CD4-positive, alpha-beta memory T cell (primary cell): ENCODE results near the gene STAC3. TPM values are rescaled to one million over a fixed set of nuclear protein-coding genes. Genes with fewer than 3 reads are reported as not detected.

Source experiments
- CTCF ChIA-PET: fragments of 350-600 bp; sonication (Branson Sonifier 250); formaldehyde crosslinking; loops from one replicate; lab custom pipeline; 2021; ENCODE audit warnings: inconsistent platforms; ENCODE audit not compliant: partially characterized antibody; lab: Charles Lee
- POLR2A ChIA-PET: fragments of 350-600 bp; sonication (Branson Sonifier 250); formaldehyde crosslinking; loops from one replicate; lab custom pipeline; 2021; ENCODE audit not compliant: partially characterized antibody; lab: Charles Lee
- DNase-seq, 5 donors: peaks; one replicate each; pipeline versions ENCODE4 v3.0.0 to v3.0.0-alpha.2; 2020 to 2022; ENCODE audit warnings: mixed read lengths in 1 of 5
- H3K27ac ChIP-seq: one replicate; pipeline ENCODE4 v1.7.0; 2013; ENCODE audit warnings: low read depth, low read length
- H3K27me3 ChIP-seq: 2 replicates; pipeline ENCODE4 v1.7.0; 2013; ENCODE audit warnings: mild to moderate bottlenecking, low read length, moderate library complexity; ENCODE audit not compliant: insufficient read depth
- H3K36me3 ChIP-seq: 2 replicates; pipeline ENCODE4 v1.7.0; 2013; ENCODE audit warnings: mild to moderate bottlenecking, low read length, moderate library complexity; ENCODE audit not compliant: insufficient read depth
- H3K4me1 ChIP-seq: 2 replicates; pipeline ENCODE4 v1.7.0; 2013; ENCODE audit warnings: mild to moderate bottlenecking, low read length, moderate library complexity; ENCODE audit not compliant: insufficient read depth
- H3K4me3 ChIP-seq, 2 donors: one replicate each; pipeline ENCODE4 v1.7.0; 2013; ENCODE audit warnings: low read length in 2 of 2, mild to moderate bottlenecking in 1 of 2
- H3K9me3 ChIP-seq, 2 donors: one replicate each; pipeline ENCODE4 v1.7.0; 2013; ENCODE audit warnings: low read length in 2 of 2, control low read depth in 1 of 2; ENCODE audit not compliant: control insufficient read depth in 1 of 2
- H3K27ac Mint-ChIP-seq, 7 donors: one replicate each; pipeline ENCODE4 v1.8.0; 2020 to 2021; ENCODE audit warnings: mixed read lengths in 7 of 7, mild to moderate bottlenecking in 6 of 7, inconsistent platforms in 3 of 7, moderate library complexity in 3 of 7
- H3K27me3 Mint-ChIP-seq, 2 donors: one replicate each; pipeline ENCODE4 v1.8.0; 2020 to 2021; ENCODE audit warnings: mixed read lengths in 2 of 2
- H3K36me3 Mint-ChIP-seq, 2 donors: one replicate each; pipeline ENCODE4 v1.8.0; 2020 to 2021; ENCODE audit warnings: mixed read lengths in 2 of 2, inconsistent platforms in 1 of 2, mild to moderate bottlenecking in 1 of 2
- H3K4me1 Mint-ChIP-seq, 4 donors: one replicate each; pipeline ENCODE4 v1.8.0; 2020 to 2021; ENCODE audit warnings: mixed read lengths in 4 of 4, mild to moderate bottlenecking in 1 of 4
- H3K4me3 Mint-ChIP-seq, 8 donors: one replicate each; pipeline ENCODE4 v1.8.0; 2020 to 2021; ENCODE audit warnings: mixed read lengths in 8 of 8, mild to moderate bottlenecking in 7 of 8, moderate library complexity in 6 of 8, inconsistent platforms in 3 of 8
- H3K9me3 Mint-ChIP-seq, 8 donors: one replicate each; pipeline ENCODE4 v1.8.0; 2020 to 2021; ENCODE audit warnings: mixed read lengths in 8 of 8, mild to moderate bottlenecking in 5 of 8, inconsistent platforms in 3 of 8, moderate library complexity in 1 of 8
- intact Hi-C: fragments of 100-400 bp; cut with micrococcal nuclease; formaldehyde crosslinking; loops from one replicate; pipeline ENCODE4 v1.15.1; 2023
- polyA plus RNA-seq, 2 donors: library from polyadenylated mRNA; unstranded; fragments of 300-500 nt; fragmentation: Illumina TruSeq; gene quantifications; one replicate each; pipeline ENCODE4 v1.2.3, GENCODE V29; 2021
- total RNA-seq, 2 experiments: library from RNA; stranded (reverse); gene quantifications; one replicate each; pipeline ENCODE4 v1.2.3, GENCODE V29; 2021

STAC3 gene
- total and polyA plus RNA-seq, 4 experiments from 2014 or later = 0.61 to 3.0 (median 2.7) TPM; not detected in 1

- H3K36me3 ChIP-seq = no peaks in the 10 kb centered on the region
- H3K27ac Mint-ChIP-seq = no peak overlapping the region
- peaks cover 40% of the 10 kb centered on the region for H3K4me1 ChIP-seq
- H3K4me1 Mint-ChIP-seq = peaks cover 28 to 62% (median 34%) of the 10 kb centered on the region in 4 donors
- no peaks in the 10 kb centered on the region for H3K36me3 Mint-ChIP-seq
- no peak overlapping the region for H3K4me3 ChIP-seq
- intact Hi-C loops = no loop called here
- H3K9me3 Mint-ChIP-seq = peaks cover 0 to 2% (median 0%) of the 10 kb centered on the region in 8 donors
- no peak for DNase-seq
- ChIA-PET CTCF (interaction anchor here (0.9 to 10.8 kb wide), 2 partner anchors 7 to 22 kb away, joined by 3 to 415 read pairs; a partner anchor contains a TSS), POLR2A (interaction anchor here (1.7 to 8.0 kb wide), 2 partner anchors 9 to 21 kb away, joined by 9 to 86 read pairs; partner anchors contain the start of gene SHMT2)
- peaks cover 81% of the 10 kb centered on the region for H3K27me3 ChIP-seq
- H3K4me3 Mint-ChIP-seq = no peak overlapping the region
- H3K27ac ChIP-seq = no peak overlapping the region
- H3K27me3 Mint-ChIP-seq = peaks cover 62 to 71% of the 10 kb centered on the region in 2 donors
- no peaks in the 10 kb centered on the region for H3K9me3 ChIP-seq
These were observed 30.8 kb downstream of the STAC3 start for GRCh38 chr12:57219993-57220754.

GRCh38 chr12:57219205-57219992, 31.6 kb downstream of the STAC3 start:
- H3K4me1 Mint-ChIP-seq = peaks cover 31 to 67% (median 36%) of the 10 kb centered on the region in 4 donors
- Histone ChIP-seq H3K27ac (no peak overlapping the region), H3K27me3 (peaks cover 83% of the 10 kb centered on the region), H3K36me3 (no peaks in the 10 kb centered on the region), H3K4me3 (no peak overlapping the region), H3K4me1 (peaks cover 41% of the 10 kb centered on the region), H3K9me3 (no peaks in the 10 kb centered on the region)
- ChIA-PET CTCF (interaction anchor here (0.9 to 10.8 kb wide), 2 partner anchors 8 to 23 kb away, joined by 3 to 415 read pairs; a partner anchor contains a TSS), POLR2A (interaction anchor here (1.7 to 8.0 kb wide), 2 partner anchors 10 to 22 kb away, joined by 9 to 86 read pairs; partner anchors contain the start of gene SHMT2)
- peak overlapping the region in 1 of 7 donors; percentile 26 for H3K27ac Mint-ChIP-seq
- H3K27me3 Mint-ChIP-seq = peaks cover 66 to 71% of the 10 kb centered on the region in 2 donors
- peaks cover 0 to 2% (median 0%) of the 10 kb centered on the region in 8 donors for H3K9me3 Mint-ChIP-seq
- H3K4me3 Mint-ChIP-seq = peak overlapping the region in 1 of 8 donors; percentile 36
- no peaks in the 10 kb centered on the region for H3K36me3 Mint-ChIP-seq
- intact Hi-C loops = no loop called here
- no peak for DNase-seq

GRCh38 chr12:57218030-57218853, 32.7 kb downstream of the STAC3 start:
- H3K27ac Mint-ChIP-seq = peak overlapping the region in 2 of 7 donors; percentile 26 to 54
- Histone ChIP-seq H3K4me1 (peaks cover 51% of the 10 kb centered on the region), H3K9me3 (no peaks in the 10 kb centered on the region), H3K27me3 (peaks cover 82% of the 10 kb centered on the region), H3K27ac (no peak overlapping the region), H3K36me3 (no peaks in the 10 kb centered on the region), H3K4me3 (no peak overlapping the region)
- POLR2A ChIA-PET = interaction anchor here (1.2 to 8.0 kb wide), 3 partner anchors 9 to 23 kb away, joined by 5 to 86 read pairs (median 9); partner anchors contain the start of gene SHMT2
- H3K4me3 Mint-ChIP-seq = peak overlapping the region in 5 of 8 donors; percentile 10 to 92 (median 81)
- peaks cover 0 to 2% (median 0%) of the 10 kb centered on the region in 8 donors for H3K9me3 Mint-ChIP-seq
- intact Hi-C loops = no loop called here
- H3K36me3 Mint-ChIP-seq = no peaks in the 10 kb centered on the region
- CTCF ChIA-PET = interaction anchor here (1.2 to 10.8 kb wide), 3 partner anchors 9 to 34 kb away, joined by 3 to 415 read pairs (median 4); a partner anchor contains a TSS
- peaks cover 40 to 72% (median 46%) of the 10 kb centered on the region in 4 donors for H3K4me1 Mint-ChIP-seq
- H3K27me3 Mint-ChIP-seq = peaks cover 66 to 75% of the 10 kb centered on the region in 2 donors
- DNase-seq = no peak

GRCh38 chr12:57216921-57217879, 33.8 kb downstream of the STAC3 start:
- H3K36me3 Mint-ChIP-seq = no peaks in the 10 kb centered on the region
- peak overlapping the region in 1 of 2 donors; percentile 19 for H3K4me3 ChIP-seq
- H3K27me3 Mint-ChIP-seq = peaks cover 57 to 66% of the 10 kb centered on the region in 2 donors
- H3K4me1 ChIP-seq = peaks cover 51% of the 10 kb centered on the region
- peak overlapping the region; percentile 75 to 92 (median 84) for H3K4me3 Mint-ChIP-seq
- H3K4me1 Mint-ChIP-seq = peaks cover 41 to 73% (median 44%) of the 10 kb centered on the region in 4 donors
- peaks cover 0 to 2% (median 0%) of the 10 kb centered on the region in 8 donors for H3K9me3 Mint-ChIP-seq
- ChIA-PET CTCF (interaction anchor here (1.2 to 10.8 kb wide), 4 partner anchors 10 to 35 kb away, joined by 3 to 415 read pairs (median 80); partner anchors contain the start of gene SHMT2), POLR2A (interaction anchor here (1.2 to 8.0 kb wide), 2 partner anchors 10 to 24 kb away, joined by 5 to 86 read pairs; no protein-coding TSS in a partner anchor)
- H3K27ac Mint-ChIP-seq = peak overlapping the region in 3 of 7 donors; percentile 37 to 86 (median 86)
- H3K9me3 ChIP-seq = no peaks in the 10 kb centered on the region
- intact Hi-C loops = loop anchor here (1.0 kb wide), 1 partner anchor 12 kb away; the partner anchor contains the start of gene SHMT2
- no peak overlapping the region for H3K27ac ChIP-seq
- H3K27me3 ChIP-seq = peaks cover 71% of the 10 kb centered on the region
- DNase-seq = peak in 1 of 5 donors; percentile 61
- H3K36me3 ChIP-seq = no peaks in the 10 kb centered on the region

- peak within 1 kb of the TSS in 1 of 2 donors; percentile 41 for H3K4me3 ChIP-seq
- H3K27ac ChIP-seq = no peak within 1 kb of the TSS
- H3K9me3 ChIP-seq = no peaks in the 10 kb centered on the region
- CTCF ChIA-PET = interaction anchor here (2.8 to 10.8 kb wide), 3 partner anchors 12 to 48 kb away, joined by 11 to 415 read pairs (median 157); partner anchors contain the start of gene SHMT2
- peak within 1 kb of the TSS; percentile 75 to 92 (median 84) for H3K4me3 Mint-ChIP-seq
- peaks cover 50 to 58% of the 10 kb centered on the region in 2 donors for H3K27me3 Mint-ChIP-seq
- DNase-seq = peak in 2 of 5 donors; percentile 21 to 58
- H3K27me3 ChIP-seq = peaks cover 62% of the 10 kb centered on the region
- H3K36me3 ChIP-seq = no peaks in the 10 kb centered on the region
- peaks cover 0 to 2% (median 0%) of the 10 kb centered on the region in 8 donors for H3K9me3 Mint-ChIP-seq
- POLR2A ChIA-PET = interaction anchor here (1.0 to 8.0 kb wide), 2 partner anchors 8 to 25 kb away, joined by 3 to 86 read pairs; no protein-coding TSS in a partner anchor
- H3K4me1 ChIP-seq = peaks cover 45% of the 10 kb centered on the region
- intact Hi-C loops = no loop called here
- peaks cover 35 to 68% (median 37%) of the 10 kb centered on the region in 4 donors for H3K4me1 Mint-ChIP-seq
- no peaks in the 10 kb centered on the region for H3K36me3 Mint-ChIP-seq
- peak within 1 kb of the TSS in 6 of 7 donors; percentile 13 to 86 (median 37) for H3K27ac Mint-ChIP-seq
These were observed 34.7 kb downstream of the STAC3 start, which contains the start of gene NXPH4 for GRCh38 chr12:57216014-57216911. TSS of gene NXPH4 (plus strand) at chr12:57216794. CDS start at chr12:57216970, 176 bp downstream.
